Vagina (tissue), 2 donors: ENCODE measurements around the gene C2orf68. TPM values are rescaled to one million over a fixed set of nuclear protein-coding genes. Genes with fewer than 3 reads are reported as not detected.

ENCODE experiments used
- DNase-seq, 2 donors: peaks; one replicate each; pipeline ENCODE4 v3.0.0-alpha.2; 2017; ENCODE audit errors: extremely low spot score in 2 of 2
- H3K27ac ChIP-seq: fragments of 200-600 bp; sonication (generic); one replicate; pipeline ENCODE4 v1.5.1; 2019
- H3K27me3 ChIP-seq: fragments of 200-600 bp; sonication (generic); one replicate; pipeline ENCODE4 v1.5.1; 2019
- H3K36me3 ChIP-seq, 2 donors: fragments of 200-600 bp; sonication (generic); one replicate each; pipeline ENCODE4 v1.5.1; 2017 to 2019
- H3K4me1 ChIP-seq: fragments of 200-600 bp; sonication (generic); one replicate; pipeline ENCODE4 v1.5.1; 2019
- H3K4me3 ChIP-seq, 2 donors: fragments of 200-600 bp; sonication (generic); 1 replicate in 1 of 2; 2 replicates in 1 of 2; pipeline ENCODE4 v1.5.1; 2016 to 2019
- H3K9me3 ChIP-seq: fragments of 200-600 bp; sonication (generic); one replicate; pipeline ENCODE4 v1.5.1; 2019
- CTCF ChIP-seq, 3 experiments: fragments of 450-650 bp in 2 of 3; fragments of 200-600 bp in 1 of 3; sonication (generic) in 1 of 3; IDR thresholded peaks; one replicate each; pipeline ENCODE4 v1.5.1; 2017 to 2019; ENCODE audit warnings: antibody characterized with exemption in 3 of 3, mild to moderate bottlenecking in 2 of 3, moderate library complexity in 2 of 3
- POLR2A ChIP-seq, 2 donors: fragments of 450-650 bp; IDR thresholded peaks; one replicate each; pipeline ENCODE4 v1.6.1; 2017; ENCODE audit warnings: antibody characterized with exemption in 2 of 2, mild to moderate bottlenecking in 2 of 2, moderate library complexity in 2 of 2
- POLR2AphosphoS5 ChIP-seq, 2 donors: sonication (generic); formaldehyde crosslinking; IDR thresholded peaks; one replicate each; pipeline ENCODE4 v1.9.0; 2017; ENCODE audit warnings: antibody characterized with exemption in 2 of 2, mild to moderate bottlenecking in 2 of 2, low read depth in 1 of 2; ENCODE audit not compliant: insufficient read depth in 1 of 2
- intact Hi-C: fragments of 100-400 bp; cut with DNase I; formaldehyde crosslinking; loops from one replicate; pipeline ENCODE4 v1.15.1; 2023
- total RNA-seq: library from RNA; depleted of rRNA; stranded (reverse); fragments of >200 nt; gene quantifications from one replicate; pipeline ENCODE4 v1.2.3, GENCODE V29; 2016

Gene C2orf68
- total RNA-seq, 1 donor from 2014 or later = 12.0 TPM

GRCh38 chr2:85650456-85650855, 38.6 kb upstream of the C2orf68 start:
- H3K4me3 ChIP-seq = no peak overlapping the region
- H3K36me3 ChIP-seq = peaks cover 0 to 70% of the 10 kb centered on the region in 2 donors

GRCh38 chr2:85649201-85650190, 37.6 kb upstream of the C2orf68 start:
- no peak for TF ChIP-seq POLR2AphosphoS5 (IDR thresholded peaks at IDR 0.05; ENCODE audit: insufficient read depth in 1 of 2, low read depth in 1 of 2)
- no peak for TF ChIP-seq POLR2A (IDR thresholded peaks at IDR 0.05)
- no peak for TF ChIP-seq CTCF (IDR thresholded peaks at IDR 0.05)
- no peak overlapping the region for H3K27ac ChIP-seq
- no peaks in the 10 kb centered on the region for H3K27me3 ChIP-seq
- H3K4me1 ChIP-seq = no peaks in the 10 kb centered on the region
- intact Hi-C loops = no loop called here
- no peaks in the 10 kb centered on the region for H3K9me3 ChIP-seq
- H3K36me3 ChIP-seq = peaks cover 0 to 79% of the 10 kb centered on the region in 2 donors
- H3K4me3 ChIP-seq = no peak overlapping the region
- DNase-seq = no peak

More at GRCh38 chr2:85650456-85650855, 38.6 kb upstream of the C2orf68 start:
- intact Hi-C loops = no loop called here
- no peak for DNase-seq
- H3K27me3 ChIP-seq = no peaks in the 10 kb centered on the region
- no peaks in the 10 kb centered on the region for H3K4me1 ChIP-seq
- no peak for TF ChIP-seq POLR2AphosphoS5 (IDR thresholded peaks at IDR 0.05; ENCODE audit: insufficient read depth in 1 of 2, low read depth in 1 of 2)
- no peak for TF ChIP-seq CTCF (IDR thresholded peaks at IDR 0.05)
- no peaks in the 10 kb centered on the region for H3K9me3 ChIP-seq
- H3K27ac ChIP-seq = no peak overlapping the region

GRCh38 chr2:85648619-85649018, 36.8 kb upstream of the C2orf68 start:
- intact Hi-C loops = no loop called here
- peaks cover 0 to 88% of the 10 kb centered on the region in 2 donors for H3K36me3 ChIP-seq
- H3K4me3 ChIP-seq = no peak overlapping the region
- H3K9me3 ChIP-seq = no peaks in the 10 kb centered on the region
- TF ChIP-seq CTCF (IDR thresholded peaks at IDR 0.05) (no peak), POLR2A (IDR thresholded peaks at IDR 0.05) (no peak), POLR2AphosphoS5 (IDR thresholded peaks at IDR 0.05; ENCODE audit: insufficient read depth in 1 of 2, low read depth in 1 of 2) (no peak)
- no peaks in the 10 kb centered on the region for H3K4me1 ChIP-seq
- H3K27me3 ChIP-seq = no peaks in the 10 kb centered on the region
- DNase-seq = no peak
- no peak overlapping the region for H3K27ac ChIP-seq

GRCh38 chr2:85647823-85648526, 36.1 kb upstream of the C2orf68 start:
- Histone ChIP-seq H3K4me3 (no peak overlapping the region), H3K27ac (no peak overlapping the region), H3K9me3 (no peaks in the 10 kb centered on the region), H3K36me3 (peaks cover 0 to 89% of the 10 kb centered on the region in 2 donors), H3K4me1 (no peaks in the 10 kb centered on the region), H3K27me3 (no peaks in the 10 kb centered on the region)
- intact Hi-C loops = no loop called here
- TF ChIP-seq POLR2A (IDR thresholded peaks at IDR 0.05) (no peak), CTCF (IDR thresholded peaks at IDR 0.05) (no peak), POLR2AphosphoS5 (IDR thresholded peaks at IDR 0.05; ENCODE audit: insufficient read depth in 1 of 2, low read depth in 1 of 2) (no peak)
- no peak for DNase-seq
